GM06990 (cell line): ENCODE results near the gene SVIL.

Experiments
- DNase-seq: peaks from one replicate; pipeline ENCODE4 v3.0.0-alpha.2; 2011; ENCODE audit not compliant: insufficient read length; ENCODE audit errors: extremely low read depth
- H3K27me3 ChIP-seq: replicated peaks from 2 replicates; pipeline ENCODE4 v1.6.0; 2011; ENCODE audit warnings: low read length; ENCODE audit not compliant: control insufficient read depth, insufficient read depth
- H3K36me3 ChIP-seq: 2 replicates; pipeline ENCODE4 v1.5.1; 2011; ENCODE audit warnings: low read length; ENCODE audit not compliant: control insufficient read depth, insufficient read depth
- H3K4me3 ChIP-seq: replicated peaks from 2 replicates; pipeline ENCODE4 v1.5.1; 2011; ENCODE audit warnings: low read depth, mild to moderate bottlenecking, control low read depth, low read length
- TF ChIP-seq, protein P1 (sequence below): IDR thresholded peaks from 2 replicates; pipeline ENCODE4 v1.5.1; 2011; ENCODE audit warnings: low read length, control low read depth, mild to moderate bottlenecking, inconsistent platforms; ENCODE audit not compliant: insufficient read depth, poor library complexity, severe bottlenecking

SVIL gene

DNA sequence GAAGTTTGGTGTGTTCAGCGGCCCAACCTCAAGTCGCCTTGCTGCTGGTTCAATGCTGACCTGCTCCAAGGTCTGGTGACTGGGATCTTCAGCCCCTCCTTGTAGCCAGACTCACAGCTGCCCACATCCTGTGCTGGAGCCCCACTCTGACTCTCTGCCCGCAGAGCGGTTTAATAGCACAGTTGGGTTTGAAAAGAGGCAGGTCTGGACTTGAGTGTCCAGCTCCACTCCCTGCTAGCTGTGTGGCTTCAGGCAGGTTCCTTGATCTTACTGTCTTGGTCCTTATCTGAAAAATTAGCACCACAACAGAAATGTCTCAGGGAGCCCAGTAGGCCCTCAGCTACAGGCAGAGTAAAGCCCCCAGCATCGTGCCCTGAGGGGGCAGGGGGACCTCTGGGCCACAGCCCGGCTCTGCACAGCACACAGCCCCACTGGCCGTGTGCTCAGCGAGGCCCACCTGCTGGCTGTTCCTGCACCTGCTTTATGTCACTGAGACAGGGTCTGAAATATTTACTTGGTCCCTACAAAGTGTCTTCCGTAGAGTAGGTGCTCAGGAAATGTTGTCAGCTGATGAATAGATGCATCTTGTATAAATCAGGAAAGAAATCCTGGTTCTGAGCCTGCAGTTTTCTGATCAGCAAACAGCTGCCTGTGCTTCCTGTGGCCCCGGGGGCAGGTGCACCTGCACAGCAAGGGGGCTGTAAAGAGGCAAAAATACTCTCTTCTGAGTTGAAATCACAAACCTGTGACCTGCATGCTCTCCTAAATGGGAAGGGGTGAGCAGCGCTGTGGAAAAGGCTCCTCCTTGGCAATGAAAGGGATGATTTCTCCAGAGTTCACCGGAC, 155.5 kb downstream of the SVIL start:
- H3K27me3 ChIP-seq = no peaks in the 10 kb centered on the region
- H3K4me3 ChIP-seq = no peak overlapping the region
- H3K36me3 ChIP-seq = no peaks in the 10 kb centered on the region
- TF ChIP-seq, protein P1, sequence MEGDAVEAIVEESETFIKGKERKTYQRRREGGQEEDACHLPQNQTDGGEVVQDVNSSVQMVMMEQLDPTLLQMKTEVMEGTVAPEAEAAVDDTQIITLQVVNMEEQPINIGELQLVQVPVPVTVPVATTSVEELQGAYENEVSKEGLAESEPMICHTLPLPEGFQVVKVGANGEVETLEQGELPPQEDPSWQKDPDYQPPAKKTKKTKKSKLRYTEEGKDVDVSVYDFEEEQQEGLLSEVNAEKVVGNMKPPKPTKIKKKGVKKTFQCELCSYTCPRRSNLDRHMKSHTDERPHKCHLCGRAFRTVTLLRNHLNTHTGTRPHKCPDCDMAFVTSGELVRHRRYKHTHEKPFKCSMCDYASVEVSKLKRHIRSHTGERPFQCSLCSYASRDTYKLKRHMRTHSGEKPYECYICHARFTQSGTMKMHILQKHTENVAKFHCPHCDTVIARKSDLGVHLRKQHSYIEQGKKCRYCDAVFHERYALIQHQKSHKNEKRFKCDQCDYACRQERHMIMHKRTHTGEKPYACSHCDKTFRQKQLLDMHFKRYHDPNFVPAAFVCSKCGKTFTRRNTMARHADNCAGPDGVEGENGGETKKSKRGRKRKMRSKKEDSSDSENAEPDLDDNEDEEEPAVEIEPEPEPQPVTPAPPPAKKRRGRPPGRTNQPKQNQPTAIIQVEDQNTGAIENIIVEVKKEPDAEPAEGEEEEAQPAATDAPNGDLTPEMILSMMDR = no peak
- no peak for DNase-seq

DNA sequence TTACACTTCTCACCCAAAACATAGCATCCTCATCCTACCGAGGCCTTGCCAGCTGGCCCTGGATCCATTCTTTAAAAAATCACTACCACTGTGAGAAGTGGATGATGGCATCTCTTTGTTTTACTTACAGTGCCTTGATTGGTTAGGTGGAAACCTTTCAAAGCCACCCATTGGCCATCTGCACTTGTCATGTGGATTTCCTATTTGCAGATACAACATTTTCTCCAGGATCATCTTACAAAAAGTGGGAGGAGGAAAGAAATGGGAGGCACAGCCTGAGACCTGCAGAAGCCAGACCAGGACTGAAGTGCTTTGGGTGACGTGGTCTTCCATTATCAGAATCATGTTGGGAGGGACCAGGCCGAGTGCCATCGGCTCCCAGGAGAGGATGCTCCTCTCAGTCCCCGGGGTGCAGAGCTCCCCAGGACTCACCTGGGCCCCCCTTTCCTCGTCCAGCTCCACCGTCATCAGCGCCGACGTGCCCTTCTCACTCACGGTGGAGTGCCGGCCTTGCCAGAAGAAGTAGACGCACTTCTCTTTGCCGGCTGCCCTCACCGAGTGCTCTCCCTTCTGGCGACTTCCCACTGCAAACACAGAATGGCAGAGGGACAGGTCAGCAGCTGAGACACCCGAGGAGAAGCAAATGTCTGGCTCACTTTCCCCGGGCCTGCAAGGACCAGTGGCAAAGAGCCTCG, 161.2 kb downstream of the SVIL start:
- Histone ChIP-seq H3K27me3 (no peaks in the 10 kb centered on the region), H3K4me3 (no peak overlapping the region), H3K36me3 (peaks cover 2% of the 10 kb centered on the region; the same call in 1 of the 2 replicates)
- no peak for DNase-seq
- TF ChIP-seq, protein P1 = no peak

DNA sequence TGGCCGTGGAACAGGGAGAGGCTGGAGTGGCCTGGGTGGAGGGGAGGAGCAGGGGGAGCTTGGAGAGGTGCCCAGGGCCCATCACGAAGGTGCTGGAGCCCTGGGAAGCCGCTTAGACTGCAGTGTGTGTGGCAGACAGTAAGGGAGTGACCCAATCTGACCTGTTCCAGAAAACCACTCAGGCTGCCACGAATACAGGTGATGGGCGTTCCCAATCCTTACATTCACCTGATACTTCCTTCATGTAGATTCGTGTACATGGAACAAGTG, 161.7 kb downstream of the SVIL start:
- peaks cover 2% of the 10 kb centered on the region; the same call in 1 of the 2 replicates for H3K36me3 ChIP-seq
- H3K27me3 ChIP-seq = no peaks in the 10 kb centered on the region
- TF ChIP-seq, protein P1 = no peak
- no peak for DNase-seq
- H3K4me3 ChIP-seq = no peak overlapping the region

DNA sequence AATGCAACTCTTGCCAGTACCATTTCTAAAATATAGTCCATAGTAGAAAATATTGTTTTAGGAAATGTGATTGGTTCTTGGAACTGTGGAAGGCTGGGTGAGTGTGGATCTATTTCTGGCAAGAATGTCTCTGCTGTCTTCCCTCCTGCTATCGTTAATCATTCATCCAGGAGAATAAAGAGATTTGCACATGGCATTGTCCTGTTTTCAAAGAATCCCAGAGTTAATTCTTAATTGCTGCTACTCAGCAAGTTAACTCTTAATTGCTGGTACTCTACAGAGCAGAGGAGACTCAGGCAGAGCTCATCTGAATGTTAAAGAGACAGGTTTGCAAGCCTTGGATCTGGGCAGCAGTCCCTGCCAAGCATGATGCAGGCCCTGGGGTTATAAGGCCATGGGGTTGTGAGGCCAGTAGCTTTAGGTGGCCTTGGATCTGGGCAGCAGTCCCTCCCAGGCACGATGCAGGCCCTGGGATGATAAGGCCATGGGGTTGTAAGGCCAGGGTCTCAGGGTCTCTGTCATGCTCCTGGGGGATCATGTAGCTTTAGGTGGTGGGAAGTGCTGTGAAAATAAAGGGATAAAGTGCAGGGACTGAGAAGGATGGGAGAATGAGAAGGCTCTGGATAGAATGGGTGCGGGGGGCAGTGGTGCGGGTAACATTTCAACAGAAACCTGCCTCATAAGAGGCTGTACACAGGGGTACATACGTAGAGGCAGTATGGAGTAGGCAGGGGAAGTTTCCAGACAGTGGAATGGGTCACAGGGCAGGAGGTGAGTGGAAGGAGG, 162.3 kb downstream of the SVIL start:
- H3K4me3 ChIP-seq = no peak overlapping the region
- TF ChIP-seq, protein P1 = no peak
- H3K27me3 ChIP-seq = no peaks in the 10 kb centered on the region
- DNase-seq = no peak
- peaks cover 2% of the 10 kb centered on the region; the same call in 1 of the 2 replicates for H3K36me3 ChIP-seq

DNA sequence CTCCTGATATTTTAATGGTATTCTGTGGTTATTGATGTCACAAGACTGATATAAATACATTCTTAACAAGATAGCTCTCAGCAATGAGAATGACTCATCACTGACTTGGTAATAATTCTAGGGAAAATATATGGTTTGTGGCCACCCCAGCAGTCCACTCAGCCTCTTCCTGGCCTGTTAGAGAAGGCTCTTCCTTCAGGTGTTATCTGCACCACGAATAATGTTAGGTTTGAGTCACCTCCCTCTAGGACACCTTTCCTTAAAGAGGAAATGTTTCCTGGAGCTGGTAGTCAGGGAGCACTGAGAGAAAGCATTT, 163.3 kb downstream of the SVIL start:
- H3K36me3 ChIP-seq = peaks cover 2% of the 10 kb centered on the region; the same call in 1 of the 2 replicates
- DNase-seq = no peak
- TF ChIP-seq, protein P1 = no peak
- H3K4me3 ChIP-seq = no peak overlapping the region
- no peaks in the 10 kb centered on the region for H3K27me3 ChIP-seq
